ENCODE data around the gene FAM118A. TPM values are rescaled to one million over a fixed set of nuclear protein-coding genes. Genes with fewer than 3 reads are reported as not detected.
A peak's percentile ranks its signal among the peaks of the same experiment; 100 is the strongest.

Gene FAM118A
- total and polyA plus RNA-seq, 5 donors from 2014 or later = 34.5 to 456 (median 61.5) TPM

- peak overlapping the region in 3 of 4 donors; percentile 11 to 76 (median 17) for H3K4me3 Mint-ChIP-seq
- H3K27ac Mint-ChIP-seq = peak overlapping the region in 1 of 3 donors; percentile 21
Observed at GRCh38 chr22:45306139-45306538, 3.6 kb upstream of the FAM118A start.

GRCh38 chr22:45308391-45308956 lies 1.3 kb upstream of the FAM118A start:
- peak overlapping the region; percentile 79 to 98 (median 95) for H3K27ac Mint-ChIP-seq
- H3K9me3 ChIP-seq (ENCODE audit: control insufficient read depth in 2 of 2, low read length in 2 of 2) = no peaks in the 10 kb centered on the region
- peaks cover 5% of the 10 kb centered on the region for H3K36me3 ChIP-seq (ENCODE audit: control insufficient read depth, insufficient read depth, low read length)
- no peaks in the 10 kb centered on the region for H3K27me3 ChIP-seq (ENCODE audit: control insufficient read depth, insufficient read depth, low read length)
- H3K4me1 Mint-ChIP-seq = peaks cover 8 to 40% (median 24%) of the 10 kb centered on the region in 4 donors
- DNase-seq (no peak), ATAC-seq (ENCODE audit: low read depth in 2 of 2) (no peak)
- H3K27me3 Mint-ChIP-seq = peaks cover 5% of the 10 kb centered on the region
- H3K4me3 Mint-ChIP-seq = peak overlapping the region; percentile 86 to 96 (median 94)
- peaks cover 11% of the 10 kb centered on the region for H3K36me3 Mint-ChIP-seq
- no peaks in the 10 kb centered on the region for H3K9me3 Mint-ChIP-seq
- H3K4me1 ChIP-seq (ENCODE audit: control insufficient read depth, insufficient read depth, low read length, poor library complexity, severe bottlenecking) = peaks cover 44% of the 10 kb centered on the region
- H3K27ac ChIP-seq (ENCODE audit: insufficient read depth, low read length, poor library complexity, severe bottlenecking) = peak overlapping the region; percentile 88
- H3K4me3 ChIP-seq (ENCODE audit: low read depth, low read length) = no peak overlapping the region

More at GRCh38 chr22:45306139-45306538, 3.6 kb upstream of the FAM118A start:
- no peak for DNase-seq
- Histone ChIP-seq H3K9me3 (ENCODE audit: control insufficient read depth in 2 of 2, low read length in 2 of 2) (no peaks in the 10 kb centered on the region), H3K27ac (ENCODE audit: insufficient read depth, low read length, poor library complexity, severe bottlenecking) (no peak overlapping the region), H3K36me3 (ENCODE audit: control insufficient read depth, insufficient read depth, low read length) (no peaks in the 10 kb centered on the region), H3K27me3 (ENCODE audit: control insufficient read depth, insufficient read depth, low read length) (no peaks in the 10 kb centered on the region), H3K4me3 (ENCODE audit: low read depth, low read length) (no peak overlapping the region), H3K4me1 (ENCODE audit: control insufficient read depth, insufficient read depth, low read length, poor library complexity, severe bottlenecking) (peaks cover 21% of the 10 kb centered on the region)
- peaks cover 6 to 23% (median 11%) of the 10 kb centered on the region in 4 donors for H3K4me1 Mint-ChIP-seq
- no peak for ATAC-seq (ENCODE audit: low read depth in 2 of 2)
- no peaks in the 10 kb centered on the region for H3K9me3 Mint-ChIP-seq
- H3K27me3 Mint-ChIP-seq = peaks cover 5% of the 10 kb centered on the region
- peaks cover 6% of the 10 kb centered on the region for H3K36me3 Mint-ChIP-seq

GRCh38 chr22:45308957-45309421 lies 745 bp upstream of the FAM118A start:
- H3K36me3 ChIP-seq (ENCODE audit: control insufficient read depth, insufficient read depth, low read length) = peaks cover 5% of the 10 kb centered on the region
- H3K4me3 ChIP-seq (ENCODE audit: low read depth, low read length) = peak overlapping the region; percentile 64

GRCh38 chr22:45310331-45310976 lies 720 bp downstream of the FAM118A start:
- peak in 1 of 3 donors; percentile 24 for DNase-seq
- peaks cover 11% of the 10 kb centered on the region for H3K36me3 Mint-ChIP-seq

More at GRCh38 chr22:45308957-45309421, 745 bp upstream of the FAM118A start:
- no peaks in the 10 kb centered on the region for H3K9me3 ChIP-seq (ENCODE audit: control insufficient read depth in 2 of 2, low read length in 2 of 2)
- peaks cover 49% of the 10 kb centered on the region for H3K4me1 ChIP-seq (ENCODE audit: control insufficient read depth, insufficient read depth, low read length, poor library complexity, severe bottlenecking)
- H3K27me3 ChIP-seq (ENCODE audit: control insufficient read depth, insufficient read depth, low read length) = no peaks in the 10 kb centered on the region
- H3K27ac Mint-ChIP-seq = peak overlapping the region; percentile 84 to 98 (median 95)
- ATAC-seq (ENCODE audit: low read depth in 2 of 2) = no peak
- peaks cover 5% of the 10 kb centered on the region for H3K27me3 Mint-ChIP-seq
- peaks cover 8 to 44% (median 29%) of the 10 kb centered on the region in 4 donors for H3K4me1 Mint-ChIP-seq
- peak overlapping the region; percentile 88 for H3K27ac ChIP-seq (ENCODE audit: insufficient read depth, low read length, poor library complexity, severe bottlenecking)
- peak overlapping the region; percentile 86 to 96 (median 94) for H3K4me3 Mint-ChIP-seq
- H3K9me3 Mint-ChIP-seq = no peaks in the 10 kb centered on the region
- peaks cover 11% of the 10 kb centered on the region for H3K36me3 Mint-ChIP-seq
- DNase-seq = peak in 1 of 3 donors; percentile 27

GRCh38 chr22:45310977-45311531 lies 1.3 kb downstream of the FAM118A start:
- peaks cover 8 to 64% (median 47%) of the 10 kb centered on the region in 4 donors for H3K4me1 Mint-ChIP-seq
- H3K27me3 Mint-ChIP-seq = peaks cover 5% of the 10 kb centered on the region
- H3K4me3 Mint-ChIP-seq = peak overlapping the region; percentile 88 to 97 (median 96)
- peak overlapping the region; percentile 73 for H3K4me3 ChIP-seq (ENCODE audit: low read depth, low read length)
- peaks cover 5% of the 10 kb centered on the region for H3K36me3 ChIP-seq (ENCODE audit: control insufficient read depth, insufficient read depth, low read length)
- no peak for ATAC-seq (ENCODE audit: low read depth in 2 of 2)
- H3K9me3 Mint-ChIP-seq = no peaks in the 10 kb centered on the region
- no peak for DNase-seq
- peaks cover 68% of the 10 kb centered on the region for H3K4me1 ChIP-seq (ENCODE audit: control insufficient read depth, insufficient read depth, low read length, poor library complexity, severe bottlenecking)
- H3K27ac ChIP-seq (ENCODE audit: insufficient read depth, low read length, poor library complexity, severe bottlenecking) = peak overlapping the region; percentile 88
- no peaks in the 10 kb centered on the region for H3K9me3 ChIP-seq (ENCODE audit: control insufficient read depth in 2 of 2, low read length in 2 of 2)
- H3K27me3 ChIP-seq (ENCODE audit: control insufficient read depth, insufficient read depth, low read length) = no peaks in the 10 kb centered on the region
- peaks cover 11% of the 10 kb centered on the region for H3K36me3 Mint-ChIP-seq
- H3K27ac Mint-ChIP-seq = peak overlapping the region; percentile 84 to 98 (median 98)

More at GRCh38 chr22:45310331-45310976, 720 bp downstream of the FAM118A start:
- peak overlapping the region; percentile 73 for H3K4me3 ChIP-seq (ENCODE audit: low read depth, low read length)
- H3K27ac ChIP-seq (ENCODE audit: insufficient read depth, low read length, poor library complexity, severe bottlenecking) = peak overlapping the region; percentile 88
- Mint-ChIP-seq H3K27ac (peak overlapping the region; percentile 84 to 98 (median 98)), H3K4me1 (peaks cover 8 to 58% (median 42%) of the 10 kb centered on the region in 4 donors), H3K27me3 (peaks cover 5% of the 10 kb centered on the region), H3K4me3 (peak overlapping the region; percentile 88 to 97 (median 96)), H3K9me3 (no peaks in the 10 kb centered on the region)
- H3K4me1 ChIP-seq (ENCODE audit: control insufficient read depth, insufficient read depth, low read length, poor library complexity, severe bottlenecking) = peaks cover 62% of the 10 kb centered on the region
- no peaks in the 10 kb centered on the region for H3K9me3 ChIP-seq (ENCODE audit: control insufficient read depth in 2 of 2, low read length in 2 of 2)
- H3K27me3 ChIP-seq (ENCODE audit: control insufficient read depth, insufficient read depth, low read length) = no peaks in the 10 kb centered on the region
- ATAC-seq (ENCODE audit: low read depth in 2 of 2) = no peak
- peaks cover 5% of the 10 kb centered on the region for H3K36me3 ChIP-seq (ENCODE audit: control insufficient read depth, insufficient read depth, low read length)

- Histone ChIP-seq H3K36me3 (ENCODE audit: control insufficient read depth, insufficient read depth, low read length) (peaks cover 5% of the 10 kb centered on the region), H3K4me1 (ENCODE audit: control insufficient read depth, insufficient read depth, low read length, poor library complexity, severe bottlenecking) (peaks cover 82% of the 10 kb centered on the region), H3K27ac (ENCODE audit: insufficient read depth, low read length, poor library complexity, severe bottlenecking) (no peak overlapping the region), H3K4me3 (ENCODE audit: low read depth, low read length) (no peak overlapping the region), H3K27me3 (ENCODE audit: control insufficient read depth, insufficient read depth, low read length) (no peaks in the 10 kb centered on the region), H3K9me3 (ENCODE audit: control insufficient read depth in 2 of 2, low read length in 2 of 2) (no peaks in the 10 kb centered on the region)
- H3K4me1 Mint-ChIP-seq = peaks cover 8 to 78% (median 55%) of the 10 kb centered on the region in 4 donors
- H3K4me3 Mint-ChIP-seq = peak overlapping the region; percentile 27 to 96 (median 92)
- ATAC-seq (ENCODE audit: low read depth in 2 of 2) (no peak), DNase-seq (no peak)
- H3K36me3 Mint-ChIP-seq = peaks cover 11% of the 10 kb centered on the region
- H3K9me3 Mint-ChIP-seq = no peaks in the 10 kb centered on the region
- peak overlapping the region in 2 of 3 donors; percentile 98 to 99 for H3K27ac Mint-ChIP-seq
- H3K27me3 Mint-ChIP-seq = peaks cover 5% of the 10 kb centered on the region
Observed at GRCh38 chr22:45312415-45312814, 2.7 kb downstream of the FAM118A start.

- peaks cover 11% of the 10 kb centered on the region for H3K36me3 Mint-ChIP-seq
- H3K27me3 ChIP-seq (ENCODE audit: control insufficient read depth, insufficient read depth, low read length) = no peaks in the 10 kb centered on the region
- peaks cover 86% of the 10 kb centered on the region for H3K4me1 ChIP-seq (ENCODE audit: control insufficient read depth, insufficient read depth, low read length, poor library complexity, severe bottlenecking)
- no peaks in the 10 kb centered on the region for H3K9me3 Mint-ChIP-seq
- no peaks in the 10 kb centered on the region for H3K9me3 ChIP-seq (ENCODE audit: control insufficient read depth in 2 of 2, low read length in 2 of 2)
- ATAC-seq (ENCODE audit: low read depth in 2 of 2) = no peak
- H3K4me1 Mint-ChIP-seq = peaks cover 8 to 82% (median 57%) of the 10 kb centered on the region in 4 donors
- H3K27me3 Mint-ChIP-seq = peaks cover 5% of the 10 kb centered on the region
- peak overlapping the region in 2 of 3 donors; percentile 82 to 99 for H3K27ac Mint-ChIP-seq
- peaks cover 5% of the 10 kb centered on the region for H3K36me3 ChIP-seq (ENCODE audit: control insufficient read depth, insufficient read depth, low read length)
- DNase-seq = no peak
- no peak overlapping the region for H3K4me3 ChIP-seq (ENCODE audit: low read depth, low read length)
- no peak overlapping the region for H3K27ac ChIP-seq (ENCODE audit: insufficient read depth, low read length, poor library complexity, severe bottlenecking)
- peak overlapping the region in 3 of 4 donors; percentile 43 to 96 (median 88) for H3K4me3 Mint-ChIP-seq
Observed at GRCh38 chr22:45312856-45313255, 3.1 kb downstream of the FAM118A start.

All from CD4-positive, CD25-positive, alpha-beta regulatory T cell (primary cell).